SH-SY5Y (cell line): ENCODE results near the gene KARS1.

ENCODE experiments used
- GATA2 ChIP-seq: IDR thresholded peaks from 2 replicates; pipeline ENCODE4 v1.6.1; 2011; ENCODE audit warnings: mild to moderate bottlenecking, low read depth, low read length
- GATA3 ChIP-seq: IDR thresholded peaks from 2 replicates; pipeline ENCODE4 v1.6.1; 2011; ENCODE audit warnings: low read depth, mild to moderate bottlenecking, low read length, moderate library complexity

GRCh38 chr16:75615619-75616018 is 31.8 kb downstream of the KARS1 start:
- TF ChIP-seq GATA3 (no peak), GATA2 (no peak)
